GM18909 (cell line): ENCODE results near the gene IRS2.

Experiments used
- ATAC-seq: cut with Tn5 transposase; IDR thresholded peaks from one replicate; pipeline ENCODE4 v1.9.1; 2021; ENCODE audit warnings: mild to moderate bottlenecking; ENCODE audit not compliant: unreplicated experiment, poor library complexity

The IRS2 gene

DNA sequence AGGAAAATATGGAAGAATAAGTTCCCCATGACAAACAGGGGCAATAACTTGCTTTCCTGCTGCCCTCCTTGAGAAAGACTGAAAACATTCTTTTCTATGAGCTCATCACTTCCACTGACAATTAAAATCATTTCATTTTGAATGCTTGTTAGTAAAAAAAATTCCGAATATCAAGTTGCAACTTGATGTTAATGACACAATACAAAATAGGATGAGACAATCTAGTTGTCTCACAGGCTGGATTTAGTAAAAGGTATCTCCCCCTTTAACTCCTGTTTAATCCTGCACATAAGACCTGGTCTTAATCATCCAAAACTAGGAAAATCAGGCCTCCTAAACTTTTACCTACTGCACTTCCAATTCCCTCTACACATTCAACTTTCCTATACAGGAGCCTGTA, 24.7 kb downstream of the IRS2 start:
- ATAC-seq, result no peak

DNA sequence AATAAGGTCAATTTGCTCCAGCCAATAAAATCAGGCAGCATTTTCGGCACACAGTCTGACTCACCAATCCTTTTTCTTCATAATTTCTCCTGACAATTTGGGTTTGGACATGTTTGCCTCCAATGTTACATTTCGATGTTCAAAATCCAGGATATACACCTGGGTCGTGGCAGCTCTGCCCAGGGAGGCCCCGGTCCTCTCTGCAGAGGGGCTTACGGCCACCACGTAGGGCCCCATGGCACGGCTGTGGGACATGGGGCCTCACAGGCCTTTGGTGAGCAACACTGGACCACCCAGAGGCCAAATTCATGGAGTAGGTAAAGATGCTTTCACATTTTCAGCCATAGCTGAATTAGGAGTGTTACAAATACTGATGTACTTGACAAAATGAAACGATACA, 25.4 kb downstream of the IRS2 start:
- no peak for ATAC-seq

DNA sequence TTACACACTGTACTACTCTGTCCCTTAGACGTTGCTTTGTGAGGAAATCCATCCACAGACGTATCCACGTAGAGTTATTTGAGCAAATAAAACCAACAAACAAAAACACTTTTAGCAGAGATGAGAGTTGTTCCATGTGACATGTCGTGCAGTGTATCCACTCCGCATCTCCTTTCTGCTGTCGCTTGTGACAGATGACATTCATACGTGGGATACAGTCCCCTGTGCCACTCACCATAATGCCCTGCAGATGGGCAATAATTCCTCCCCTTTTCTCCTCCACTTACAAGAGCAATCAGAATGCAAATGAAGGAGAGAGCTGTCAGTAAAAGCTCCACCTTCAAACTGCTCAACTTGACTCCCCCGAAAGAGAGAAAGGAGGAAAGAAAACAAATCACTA, 26.0 kb downstream of the IRS2 start:
- no peak for ATAC-seq

DNA sequence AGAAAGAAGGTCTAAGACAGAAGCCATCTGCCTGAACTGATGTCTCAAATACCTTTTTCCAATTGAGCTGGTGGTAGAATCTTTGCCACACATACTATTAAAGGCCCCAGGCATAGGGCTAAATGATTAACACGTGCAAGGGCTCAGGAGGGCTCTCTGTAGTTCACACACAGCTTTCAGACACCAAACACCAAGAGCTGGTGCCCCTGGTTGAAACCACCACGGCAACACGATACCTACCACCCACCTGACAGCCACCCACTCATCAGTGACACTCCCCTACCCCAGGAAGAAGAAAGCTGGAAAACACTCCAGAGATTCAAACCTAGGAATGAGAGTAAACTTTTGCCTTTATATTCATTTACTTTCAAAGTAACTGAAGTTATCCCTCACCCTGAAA, 26.8 kb downstream of the IRS2 start:
- ATAC-seq, result no peak

DNA sequence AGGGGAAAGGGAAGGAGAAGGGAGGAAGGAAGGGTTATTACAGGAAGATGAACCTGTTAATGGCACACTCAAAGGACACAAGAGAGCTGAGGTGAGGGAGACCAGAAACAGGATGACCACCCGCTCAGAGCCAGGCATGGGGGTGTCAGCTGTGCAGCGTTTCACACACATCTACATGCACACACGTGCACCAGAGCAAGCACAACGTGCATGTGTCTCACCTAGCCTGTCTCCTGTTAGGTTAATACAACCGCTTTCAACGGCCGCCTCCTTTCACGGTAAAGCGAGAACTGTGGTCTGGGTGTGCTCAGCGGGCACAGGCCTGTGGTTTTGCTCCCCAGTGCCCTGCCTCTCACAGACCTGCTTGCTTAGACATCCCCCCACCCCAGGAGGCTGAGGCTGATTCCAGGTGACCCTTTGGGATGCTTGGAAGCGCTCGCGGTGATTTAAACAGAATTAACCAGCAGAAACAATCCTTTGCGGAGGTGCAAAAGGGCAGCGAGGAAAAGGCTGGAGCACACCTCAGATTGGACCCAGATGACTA, 27.4 kb downstream of the IRS2 start:
- no peak for ATAC-seq

DNA sequence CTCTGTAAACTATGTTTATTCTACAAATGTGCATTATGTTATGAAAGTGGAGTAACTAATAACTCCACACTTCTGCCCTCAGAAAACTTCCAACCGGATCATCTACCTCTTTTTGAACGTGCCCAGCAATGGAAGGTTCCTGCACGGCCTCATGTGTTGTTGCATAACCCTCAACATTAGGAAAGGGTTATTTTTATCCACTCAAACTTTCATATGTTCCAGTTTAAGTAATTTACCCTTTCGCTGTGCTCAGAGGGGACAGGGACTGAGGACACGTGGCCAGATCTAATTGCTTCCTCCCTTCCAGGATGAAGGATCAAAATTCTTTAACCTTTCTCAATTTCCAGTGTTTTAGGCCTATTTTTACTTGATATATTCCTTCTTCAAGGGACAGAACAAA, 29.6 kb downstream of the IRS2 start:
- no peak for ATAC-seq

DNA sequence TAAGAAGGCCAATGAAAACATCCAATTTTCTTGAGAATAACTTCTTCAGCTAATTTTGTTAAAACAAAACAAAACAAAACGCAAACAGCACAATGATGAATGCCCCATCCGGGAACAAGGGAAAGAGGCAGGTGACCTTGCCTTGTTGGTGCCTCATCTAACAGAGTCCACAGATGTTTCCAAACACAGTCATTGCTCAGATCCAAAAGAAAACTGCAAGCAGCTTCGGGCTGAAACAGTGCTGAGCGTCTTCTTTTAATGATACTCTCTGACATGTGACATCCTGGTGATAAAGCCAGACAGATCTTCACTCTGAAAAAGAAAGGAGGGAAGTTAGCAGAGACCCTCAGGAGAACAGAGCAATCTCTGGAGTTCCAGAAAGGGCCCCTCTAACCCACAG, 30.4 kb downstream of the IRS2 start:
- ATAC-seq, result no peak

DNA sequence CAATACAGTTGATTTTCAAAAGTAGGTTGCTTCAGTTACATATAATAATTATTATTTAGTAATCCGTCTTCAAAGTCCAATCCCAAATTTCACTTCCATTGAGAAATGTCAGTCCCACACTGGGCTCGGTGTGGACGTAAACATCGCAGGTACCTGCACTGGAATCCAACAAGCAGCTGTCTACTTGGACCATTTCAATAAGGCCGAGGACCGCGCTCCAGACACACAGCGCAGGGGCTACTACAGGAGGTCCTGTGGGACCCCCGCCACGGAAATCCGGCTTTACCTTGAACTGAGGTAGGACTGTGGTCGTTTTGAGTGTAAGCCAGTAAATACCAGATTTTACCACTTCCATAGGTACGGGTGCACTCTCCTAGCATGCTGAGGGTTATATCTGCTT, 30.8 kb downstream of the IRS2 start:
- no peak for ATAC-seq

DNA sequence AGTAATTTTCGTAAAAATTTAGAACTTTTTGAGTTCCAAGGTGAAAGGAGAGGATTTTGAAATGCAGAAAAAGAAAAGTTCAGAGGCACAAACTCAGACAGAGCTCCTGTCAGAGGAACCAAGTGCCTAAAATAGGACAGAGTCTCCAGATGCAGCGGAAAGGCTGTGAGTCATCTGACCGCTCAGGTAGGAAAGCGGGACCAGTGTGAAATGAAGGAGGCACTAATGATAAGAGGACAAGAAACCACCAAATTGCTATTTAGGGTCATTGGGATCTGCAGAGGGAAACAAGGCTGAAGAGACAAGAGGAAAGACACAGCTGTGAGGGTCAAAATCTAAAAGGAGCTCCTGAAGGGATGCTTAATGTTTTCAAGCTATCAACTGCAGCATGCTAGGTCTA, 34.9 kb downstream of the IRS2 start:
- no peak for ATAC-seq

DNA sequence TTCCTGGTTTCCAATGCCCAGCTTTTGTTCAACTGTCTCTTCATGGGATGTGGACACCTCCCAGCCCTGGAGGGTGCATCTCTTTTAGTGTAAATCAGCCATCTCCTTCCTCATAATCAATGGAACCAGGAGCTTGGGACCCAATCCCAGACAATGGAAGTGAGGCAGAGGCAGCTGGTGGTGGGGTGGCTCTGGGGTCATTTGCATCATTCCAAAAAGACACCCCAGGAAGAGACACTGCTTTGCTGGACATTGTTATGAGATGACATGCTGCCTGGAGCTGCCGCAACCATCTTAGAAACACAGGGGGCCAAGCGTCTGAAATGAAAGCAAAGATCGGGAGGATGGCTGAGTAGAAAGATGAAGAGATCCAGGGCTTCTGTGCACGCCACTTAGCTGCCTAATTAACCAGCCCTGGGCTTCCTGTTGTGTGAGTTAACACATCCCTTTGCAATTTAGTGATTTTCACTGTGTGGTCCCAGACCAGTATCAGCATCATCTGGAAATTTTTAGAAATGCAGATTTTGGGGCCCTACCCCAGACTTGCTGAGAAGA, 36.1 kb downstream of the IRS2 start:
- no peak for ATAC-seq

DNA sequence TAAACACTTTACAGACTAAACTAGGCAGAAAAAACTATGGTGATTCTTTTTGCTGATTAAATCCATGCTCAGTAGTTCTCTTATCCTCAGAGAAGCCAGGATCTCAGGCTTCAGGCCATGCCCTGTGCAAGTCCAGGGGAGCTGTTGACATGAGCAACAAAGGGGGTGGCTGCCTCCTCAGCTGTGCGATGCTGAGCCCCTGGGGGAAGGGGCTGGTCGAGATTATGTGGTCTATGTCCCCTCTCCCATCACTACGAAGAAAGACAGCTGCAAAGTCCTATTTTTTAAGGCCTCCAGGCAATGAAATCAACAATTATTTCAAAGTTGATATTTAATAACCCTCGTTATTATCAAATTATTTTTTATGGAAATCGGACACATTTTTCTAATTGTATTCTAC, 37.0 kb downstream of the IRS2 start:
- ATAC-seq, result no peak

DNA sequence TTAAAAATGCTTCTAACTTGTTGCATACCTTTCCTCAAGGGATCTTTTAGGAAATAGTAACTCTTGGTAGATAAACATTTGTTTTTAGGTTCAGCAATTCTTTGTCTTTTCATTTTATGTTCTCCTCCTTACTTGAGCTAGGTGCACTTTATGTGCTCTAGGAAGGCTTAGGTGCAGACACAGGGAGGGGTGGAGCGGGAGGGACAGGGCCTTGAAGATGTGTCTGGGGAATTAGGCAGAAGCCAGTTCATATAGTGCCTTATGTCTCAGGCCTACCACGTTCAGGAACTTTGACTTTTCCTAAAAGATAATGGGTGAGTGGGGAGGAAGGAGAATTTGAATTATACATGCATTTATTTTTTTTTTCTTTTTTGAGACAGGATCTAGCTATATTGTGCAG, 37.7 kb downstream of the IRS2 start:
- ATAC-seq, result no peak

DNA sequence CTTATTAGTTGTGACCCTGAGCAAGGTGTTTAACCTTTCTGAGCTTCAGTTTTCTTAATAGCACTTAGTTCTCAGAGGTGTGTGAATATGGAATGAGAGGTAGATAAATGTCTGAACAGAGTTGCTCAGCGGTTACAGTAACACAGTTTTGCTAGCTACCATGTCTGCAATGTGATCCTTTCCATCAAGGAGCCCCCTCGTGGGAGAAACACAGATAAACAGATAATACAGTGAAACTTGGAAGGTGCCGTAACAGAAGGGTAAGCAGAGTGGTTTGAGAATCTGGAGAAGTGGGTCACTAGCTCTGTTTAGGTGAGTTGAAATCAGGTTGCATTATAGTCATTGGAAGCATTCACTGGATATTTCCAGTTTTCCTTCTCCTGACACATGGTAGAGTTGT, 38.9 kb downstream of the IRS2 start:
- no peak for ATAC-seq

DNA sequence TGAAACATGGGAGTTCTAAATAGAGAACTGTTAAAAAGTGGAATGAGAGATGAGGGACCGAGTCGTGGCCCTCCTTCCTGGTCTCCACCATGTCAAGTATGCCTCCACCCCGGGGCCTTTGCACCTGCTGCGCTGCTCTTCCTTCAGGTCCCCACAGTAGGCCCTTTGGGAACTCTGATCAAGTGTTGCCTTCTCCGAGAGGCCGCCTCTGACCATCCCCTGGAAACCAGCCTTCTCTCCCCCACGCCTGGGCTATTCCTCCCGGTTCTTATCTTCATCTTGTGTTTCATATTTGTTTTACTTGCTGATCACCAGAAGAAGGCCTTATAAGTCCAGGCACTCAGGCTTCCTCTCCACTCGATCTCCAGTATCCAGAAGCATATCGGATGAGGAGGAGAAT, 40.0 kb downstream of the IRS2 start:
- no peak for ATAC-seq

DNA sequence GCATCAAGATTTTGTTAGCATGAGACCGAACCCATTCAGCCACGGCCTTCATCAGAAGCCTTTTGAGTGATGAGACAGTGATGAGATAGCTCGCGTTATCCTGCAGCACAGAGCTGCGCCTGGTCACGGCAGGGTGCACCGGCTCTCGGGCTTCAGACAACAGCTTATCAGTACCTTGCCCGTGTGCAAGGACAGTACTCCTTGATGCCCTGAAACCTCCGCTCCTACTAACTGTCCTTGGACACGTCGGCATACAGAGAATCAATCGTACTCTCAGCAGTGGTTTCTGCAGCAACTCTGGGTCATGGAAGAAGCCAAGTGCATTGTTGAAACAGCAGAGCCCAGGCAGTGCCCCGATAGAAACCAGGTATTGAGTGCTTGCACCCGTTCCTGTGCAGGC, 40.7 kb downstream of the IRS2 start:
- no peak for ATAC-seq

DNA sequence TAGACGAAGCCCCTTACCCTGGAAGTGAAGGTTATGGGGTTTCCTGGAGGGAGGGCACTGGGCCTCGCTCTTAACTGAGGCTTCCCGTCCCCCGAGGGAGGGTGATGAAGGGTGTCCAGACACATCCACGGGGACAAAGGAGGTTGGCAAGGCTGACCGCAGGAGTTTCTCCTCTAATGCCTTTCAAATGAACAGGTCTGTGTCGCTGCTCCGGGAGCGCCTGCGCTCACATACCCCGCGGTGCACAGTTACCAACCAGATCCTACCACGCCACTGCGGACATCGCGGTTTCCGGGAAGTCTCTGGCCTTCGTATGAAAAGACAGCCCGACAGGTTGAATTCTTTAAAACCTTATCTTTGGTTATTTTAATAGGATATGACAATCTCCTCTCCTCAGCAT, 41.3 kb downstream of the IRS2 start:
- no peak for ATAC-seq

DNA sequence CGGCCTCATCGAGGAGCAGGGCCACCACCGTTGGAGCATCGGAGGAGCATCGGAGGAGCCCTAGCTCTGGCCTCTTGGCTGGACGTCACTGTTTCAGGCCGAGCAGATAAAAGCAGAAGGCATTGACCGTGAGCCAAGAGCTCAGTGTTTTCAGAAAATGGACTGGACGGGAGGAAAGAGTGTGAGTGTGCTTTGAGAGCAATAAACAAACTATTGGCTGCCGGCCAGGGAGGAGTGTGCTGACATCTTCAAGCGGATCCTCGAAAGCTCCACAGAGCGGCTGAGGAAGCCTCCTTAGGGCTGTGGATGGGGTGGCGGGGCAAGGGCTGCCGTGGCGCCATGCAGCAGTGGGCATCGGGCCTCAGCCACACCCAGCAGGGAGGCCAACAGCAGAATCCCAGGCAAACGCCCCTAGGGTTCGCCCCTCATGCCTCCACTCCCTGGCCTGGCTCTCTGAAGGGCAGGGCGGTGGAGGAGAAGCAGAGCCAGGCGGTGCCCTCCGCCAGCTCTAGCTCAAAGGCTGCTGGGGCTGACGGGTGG, 41.8 kb downstream of the IRS2 start:
- ATAC-seq, result no peak

DNA sequence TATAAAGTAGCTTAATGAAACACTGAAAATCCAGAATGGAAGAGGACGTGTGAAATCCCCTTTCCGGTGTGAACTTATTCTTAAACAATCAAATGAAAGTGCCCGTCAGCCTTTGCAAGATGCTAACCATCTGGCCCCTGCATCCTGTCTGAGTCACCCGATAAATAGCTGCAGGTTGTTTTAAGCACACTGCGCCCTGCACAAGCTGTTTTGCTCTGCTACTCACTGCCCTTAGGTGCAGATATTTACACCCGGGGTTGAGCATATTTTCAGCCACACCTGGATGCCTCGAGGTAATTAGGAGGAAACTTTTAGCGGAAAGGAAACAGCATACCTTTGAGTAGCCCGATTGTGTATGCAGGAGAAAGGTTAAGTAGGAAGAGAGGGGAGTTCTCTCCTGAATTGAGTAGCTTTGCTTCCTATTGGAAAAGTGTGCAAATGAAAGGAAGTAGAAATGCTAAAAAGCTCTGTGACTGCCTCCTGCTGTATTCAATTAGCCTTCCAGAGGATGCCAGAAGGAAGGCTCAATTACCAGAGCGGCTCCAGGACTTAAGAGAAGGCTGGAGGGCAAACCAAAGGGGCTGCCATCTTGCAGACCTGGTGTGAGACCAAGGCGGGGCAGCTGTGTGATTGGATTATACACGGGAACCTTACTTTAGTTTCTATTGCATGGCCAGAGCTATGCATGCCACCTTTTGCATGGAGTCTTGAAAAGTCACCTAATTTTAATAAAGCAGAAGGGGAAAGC, 42.5 kb downstream of the IRS2 start:
- ATAC-seq, result peak; percentile 85

DNA sequence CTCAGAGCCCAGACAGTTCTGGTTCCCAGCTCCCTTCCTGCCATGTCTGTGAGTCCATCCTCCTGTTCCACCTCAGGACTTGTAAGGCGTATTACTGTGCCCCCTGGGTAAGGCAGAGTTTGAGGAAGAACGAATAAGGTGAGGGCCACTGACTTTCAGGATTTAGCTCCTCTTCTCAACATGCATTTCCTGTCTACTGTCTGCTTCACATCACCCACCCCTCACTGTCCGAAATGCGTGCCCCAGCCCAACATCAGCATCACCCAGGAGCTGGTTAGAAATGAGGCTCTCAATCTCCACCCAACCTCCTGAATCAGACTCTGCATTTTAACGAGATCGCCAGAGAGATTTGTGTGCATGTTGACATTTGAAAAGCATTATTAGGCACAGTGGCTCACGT, 44.4 kb downstream of the IRS2 start:
- ATAC-seq, result no peak

DNA sequence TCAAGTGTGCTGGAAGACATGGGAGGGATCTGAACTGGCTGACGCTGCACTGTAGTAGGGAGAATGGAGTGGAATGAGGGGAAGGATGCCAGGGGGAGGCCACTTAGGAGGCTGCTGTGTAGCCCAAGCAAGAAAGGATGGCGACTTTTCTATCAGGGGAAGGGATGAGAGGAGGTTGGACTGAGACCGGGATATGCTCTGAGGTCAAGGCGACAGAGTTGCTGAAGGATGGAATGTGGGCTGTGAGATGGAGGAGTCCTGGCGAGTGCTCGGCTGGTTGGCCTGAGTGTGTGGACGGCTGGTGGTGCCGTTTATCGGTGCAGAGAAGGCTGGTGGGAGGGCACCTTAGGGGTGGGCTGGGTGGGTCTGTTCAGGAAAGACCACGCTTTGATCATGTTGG, 45.7 kb downstream of the IRS2 start:
- no peak for ATAC-seq

DNA sequence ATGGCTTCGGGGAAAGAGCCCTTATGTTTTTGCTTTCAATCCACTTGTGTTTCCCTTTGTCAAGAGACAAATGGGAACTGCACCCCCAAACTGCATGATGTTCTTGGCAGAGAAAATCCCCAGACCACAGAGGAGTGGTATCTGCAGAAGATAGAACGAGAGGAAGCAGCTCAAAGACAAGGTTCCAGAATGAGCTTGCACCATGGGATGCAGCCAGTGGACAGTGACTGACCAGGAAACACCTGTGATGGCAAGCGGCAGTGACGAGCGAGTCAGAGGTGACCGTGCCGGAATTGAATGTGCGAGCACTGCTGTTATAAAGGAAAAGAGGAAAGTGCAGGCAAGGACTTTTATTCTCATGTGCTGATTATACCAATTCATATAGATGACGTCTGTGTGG, 46.3 kb downstream of the IRS2 start:
- no peak for ATAC-seq

DNA sequence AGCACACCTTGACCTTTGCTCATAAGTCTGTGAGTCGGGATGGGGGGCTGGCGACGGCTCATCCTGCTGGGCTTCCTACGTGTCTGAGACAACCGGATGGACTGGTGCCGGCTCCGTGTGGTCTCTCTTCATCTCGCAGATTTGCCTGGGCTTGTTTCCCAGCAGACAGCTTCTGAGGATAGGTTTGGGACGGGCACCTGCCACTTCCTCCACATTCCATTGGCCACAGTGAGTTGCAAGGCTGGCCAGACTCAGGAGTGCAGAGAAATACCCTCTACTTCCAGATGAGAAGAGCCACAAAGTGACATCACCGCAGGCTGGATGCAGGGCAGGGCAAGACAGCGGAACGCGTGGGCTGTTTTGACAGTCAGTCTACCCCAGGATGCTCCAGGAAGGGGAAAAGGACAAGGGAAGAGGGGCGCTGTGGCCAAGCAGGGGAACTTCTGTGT, 48.1 kb downstream of the IRS2 start:
- no peak for ATAC-seq
